HCT116 (cell line): ENCODE data around the gene COG1.

Experiments used
- CTCF ChIP-seq, 3 experiments: fragments of 200-600 bp in 1 of 3; sonication (generic) in 1 of 3; IDR thresholded peaks in 2 of 3; conservative IDR thresholded peaks in 1 of 3; 2 replicates each; pipeline ENCODE4 v1.5.1; 2012 to 2017; ENCODE audit warnings: low read depth in 2 of 3, low read length in 2 of 3, antibody characterized with exemption in 1 of 3, borderline replicate concordance in 1 of 3, control low read depth in 1 of 3, mild to moderate bottlenecking in 1 of 3, mixed read lengths in 1 of 3, mixed run types in 1 of 3, moderate library complexity in 1 of 3; ENCODE audit not compliant: insufficient read depth in 1 of 3
- ELF1 ChIP-seq: IDR thresholded peaks from 2 replicates; pipeline ENCODE4 v1.6.1; 2012; ENCODE audit warnings: low read depth, borderline replicate concordance
- REST ChIP-seq: IDR thresholded peaks from 2 replicates; pipeline ENCODE4 v1.6.1; 2012; ENCODE audit warnings: low read depth
- SP1 ChIP-seq: IDR thresholded peaks from 2 replicates; pipeline ENCODE4 v1.6.1; 2012; ENCODE audit warnings: low read depth
- ZNF274 ChIP-seq: fragments of 200-500 bp; sonication (Bioruptor generic); IDR thresholded peaks from 2 replicates; pipeline ENCODE4 v1.6.1; 2014; ENCODE audit warnings: mild to moderate bottlenecking, low read depth, low read length, inconsistent platforms

GRCh38 chr17:73151916-73152632, 40.8 kb upstream of the COG1 start:
- TF ChIP-seq CTCF (IDR thresholded peaks at IDR 0.05 in 2 of 3, conservative IDR thresholded peaks at IDR 0.05 in 1 of 3; ENCODE audit: borderline replicate concordance in 1 of 3, insufficient read depth in 1 of 3, low read depth in 2 of 3, low read length in 2 of 3) (no peak), SP1 (no peak), REST (no peak), ELF1 (no peak), ZNF274 (no peak)
